ENCODE measurements around the gene EFCAB12. TPM values are rescaled to one million over a fixed set of nuclear protein-coding genes. Genes with fewer than 3 reads are reported as not detected.

EFCAB12 gene
- total RNA-seq, 2 donors from 2014 or later, result 0.33 to 0.73 TPM

GRCh38 chr3:129429602-129430001, 1.2 kb upstream of the EFCAB12 start:
- no peaks in the 10 kb centered on the region for H3K9me3 Mint-ChIP-seq
- peaks cover 18% of the 10 kb centered on the region for H3K27me3 Mint-ChIP-seq (ENCODE audit: insufficient read depth)
- H3K27ac ChIP-seq (ENCODE audit: low read depth, low read length), result no peak overlapping the region
- WGBS, 2 experiments (ENCODE audit: insufficient coverage in 1 of 2, insufficient read length in 1 of 2), result 84 to 100% methylated on average over 1 to 4 of the region's 4 CpGs
- peaks cover 12% of the 10 kb centered on the region for H3K27me3 ChIP-seq (ENCODE audit: control insufficient read depth, insufficient read depth, low read length, poor library complexity, severe bottlenecking)
- peaks cover 45% of the 10 kb centered on the region for H3K36me3 ChIP-seq (ENCODE audit: control insufficient read depth, insufficient read depth, low read length)
- no peak overlapping the region for H3K4me3 Mint-ChIP-seq
- H3K9me3 ChIP-seq (ENCODE audit: control insufficient read depth, low read length), result no peaks in the 10 kb centered on the region
- no peak overlapping the region for H3K4me3 ChIP-seq (ENCODE audit: low read length)
- H3K4me1 Mint-ChIP-seq, result peaks cover 41% of the 10 kb centered on the region
- TF ChIP-seq CTCF (conservative IDR thresholded peaks at IDR 0.05), result no peak
- H3K9ac ChIP-seq (ENCODE audit: extremely low read depth, low read length, poor library complexity, severe bottlenecking), result no peak overlapping the region
- peak overlapping the region; percentile 87 for H3K27ac Mint-ChIP-seq
- peaks cover 29% of the 10 kb centered on the region for H3K36me3 Mint-ChIP-seq (ENCODE audit: low read depth)
- peak; percentile 80 for DNase-seq
- peaks cover 3% of the 10 kb centered on the region for H3K4me1 ChIP-seq (ENCODE audit: control insufficient read depth, insufficient read depth, low read length)

GRCh38 chr3:129429080-129429451, 630 bp upstream of the EFCAB12 start:
- Mint-ChIP-seq H3K27ac (peak overlapping the region; percentile 87), H3K36me3 (ENCODE audit: low read depth) (peaks cover 26% of the 10 kb centered on the region), H3K4me1 (peaks cover 43% of the 10 kb centered on the region), H3K9me3 (no peaks in the 10 kb centered on the region), H3K27me3 (ENCODE audit: insufficient read depth) (peaks cover 18% of the 10 kb centered on the region), H3K4me3 (peak overlapping the region; percentile 71)
- peaks cover 12% of the 10 kb centered on the region for H3K27me3 ChIP-seq (ENCODE audit: control insufficient read depth, insufficient read depth, low read length, poor library complexity, severe bottlenecking)
- 92 to 93% methylated on average over 3 of the region's 3 CpGs for WGBS, 2 experiments (ENCODE audit: insufficient coverage in 1 of 2, insufficient read length in 1 of 2)
- H3K9ac ChIP-seq (ENCODE audit: extremely low read depth, low read length, poor library complexity, severe bottlenecking), result no peak overlapping the region
- peaks cover 40% of the 10 kb centered on the region for H3K36me3 ChIP-seq (ENCODE audit: control insufficient read depth, insufficient read depth, low read length)
- TF ChIP-seq CTCF (conservative IDR thresholded peaks at IDR 0.05), result no peak
- no peak for DNase-seq
- H3K27ac ChIP-seq (ENCODE audit: low read depth, low read length), result peak overlapping the region; percentile 59
- H3K4me1 ChIP-seq (ENCODE audit: control insufficient read depth, insufficient read depth, low read length), result peaks cover 3% of the 10 kb centered on the region
- H3K4me3 ChIP-seq (ENCODE audit: low read length), result no peak overlapping the region
- no peaks in the 10 kb centered on the region for H3K9me3 ChIP-seq (ENCODE audit: control insufficient read depth, low read length)

- Histone ChIP-seq H3K27ac (ENCODE audit: low read depth, low read length) (no peak overlapping the region), H3K9me3 (ENCODE audit: control insufficient read depth, low read length) (no peaks in the 10 kb centered on the region), H3K9ac (ENCODE audit: extremely low read depth, low read length, poor library complexity, severe bottlenecking) (no peak overlapping the region), H3K27me3 (ENCODE audit: control insufficient read depth, insufficient read depth, low read length, poor library complexity, severe bottlenecking) (peaks cover 12% of the 10 kb centered on the region), H3K4me1 (ENCODE audit: control insufficient read depth, insufficient read depth, low read length) (peaks cover 3% of the 10 kb centered on the region), H3K36me3 (ENCODE audit: control insufficient read depth, insufficient read depth, low read length) (peaks cover 29% of the 10 kb centered on the region), H3K4me3 (ENCODE audit: low read length) (peak overlapping the region; percentile 85)
- WGBS, 2 experiments (ENCODE audit: insufficient coverage in 1 of 2, insufficient read length in 1 of 2), result 29 to 30% methylated on average over 3 to 8 of the region's 8 CpGs
- H3K36me3 Mint-ChIP-seq (ENCODE audit: low read depth), result peaks cover 18% of the 10 kb centered on the region
- no peak for DNase-seq
- peak overlapping the region; percentile 71 for H3K4me3 Mint-ChIP-seq
- no peak for TF ChIP-seq CTCF (conservative IDR thresholded peaks at IDR 0.05)
- peaks cover 18% of the 10 kb centered on the region for H3K27me3 Mint-ChIP-seq (ENCODE audit: insufficient read depth)
- H3K27ac Mint-ChIP-seq, result no peak overlapping the region
- H3K9me3 Mint-ChIP-seq, result no peaks in the 10 kb centered on the region
- H3K4me1 Mint-ChIP-seq, result peaks cover 43% of the 10 kb centered on the region
Observed at GRCh38 chr3:129428007-129428375, 445 bp downstream of the EFCAB12 start.
